Stimulated activated CD8-positive, alpha-beta memory T cell treated with anti-CD3 and anti-CD28 coated beads, Interleukin-15, amount 100 ng/mL, for 1 hour (primary cell): ENCODE measurements around the gene PRAMEF20.

Experiments used
- DNase-seq: peaks from one replicate; pipeline ENCODE4 v3.0.0-alpha.2; 2020; ENCODE audit warnings: low read depth

The PRAMEF20 gene

DNA sequence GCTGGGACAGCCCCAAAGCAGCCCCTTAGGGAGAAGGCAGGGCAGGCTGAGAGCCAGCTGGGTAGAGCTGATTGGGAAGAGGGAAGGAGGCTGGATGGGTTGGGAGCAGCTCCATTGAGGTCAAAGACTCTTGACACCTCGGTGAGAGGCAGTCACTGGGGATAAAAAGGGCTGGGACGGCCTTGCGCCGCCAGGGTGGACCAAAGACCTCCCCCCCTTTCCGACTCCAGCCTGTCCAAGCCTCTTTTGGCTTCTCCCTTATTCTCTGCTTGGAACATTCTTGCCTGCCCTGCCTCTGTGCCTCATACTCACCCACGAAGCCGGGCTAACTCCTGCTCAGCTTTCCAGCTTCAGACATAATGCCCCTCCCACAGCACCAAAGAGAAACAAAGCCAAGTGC is 52.4 kb downstream of the PRAMEF20 start:
- DNase-seq: no peak

DNA sequence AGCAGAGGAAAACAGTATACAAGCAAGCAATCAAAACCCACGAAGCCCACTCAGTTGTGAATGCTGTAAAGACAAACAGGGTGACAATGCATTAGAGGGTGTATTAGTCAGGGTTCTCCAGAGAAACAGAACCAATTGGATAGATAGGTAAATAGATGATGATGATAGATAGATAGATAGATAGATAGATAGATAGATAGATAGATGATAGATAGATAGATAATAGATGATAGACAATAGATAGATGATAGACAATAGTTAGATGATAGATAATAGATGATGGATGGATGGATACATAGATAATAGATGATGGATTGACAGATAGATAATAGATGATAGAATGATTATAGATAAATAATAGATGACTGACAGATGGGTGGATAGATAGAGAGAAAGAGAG is 55.3 kb downstream of the PRAMEF20 start:
- no peak for DNase-seq

DNA sequence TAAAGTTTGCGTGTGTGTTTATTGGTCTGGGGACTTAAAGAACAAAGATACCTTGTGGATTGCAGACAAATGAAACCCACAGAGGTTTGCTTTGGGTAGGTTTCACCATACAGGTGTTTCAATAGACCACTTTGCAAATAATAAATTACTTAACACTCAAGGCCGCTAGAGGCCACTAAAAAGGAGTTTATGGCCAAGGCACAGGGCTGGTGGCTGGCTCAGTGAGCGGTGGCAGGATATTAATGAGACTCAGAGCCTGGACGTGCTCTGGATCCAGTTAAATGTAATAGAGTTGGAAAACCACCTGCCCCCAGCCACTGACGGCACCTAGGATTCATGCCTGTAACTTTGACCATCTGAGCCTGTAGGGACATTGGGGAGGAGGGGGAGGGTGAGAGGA is 59.1 kb downstream of the PRAMEF20 start:
- no peak for DNase-seq
